Measurements from ENCODE around the gene FGD6. TPM values are rescaled to one million over a fixed set of nuclear protein-coding genes. Genes with fewer than 3 reads are reported as not detected.
"Not testable (repeated sequence)": the region's sequence is repeated elsewhere in the genome, so short reads cannot be mapped to it uniquely, and the experiment has no call there.

FGD6 gene
- total RNA-seq, result 33.9 and 58.3 TPM in 2 replicates

DNA sequence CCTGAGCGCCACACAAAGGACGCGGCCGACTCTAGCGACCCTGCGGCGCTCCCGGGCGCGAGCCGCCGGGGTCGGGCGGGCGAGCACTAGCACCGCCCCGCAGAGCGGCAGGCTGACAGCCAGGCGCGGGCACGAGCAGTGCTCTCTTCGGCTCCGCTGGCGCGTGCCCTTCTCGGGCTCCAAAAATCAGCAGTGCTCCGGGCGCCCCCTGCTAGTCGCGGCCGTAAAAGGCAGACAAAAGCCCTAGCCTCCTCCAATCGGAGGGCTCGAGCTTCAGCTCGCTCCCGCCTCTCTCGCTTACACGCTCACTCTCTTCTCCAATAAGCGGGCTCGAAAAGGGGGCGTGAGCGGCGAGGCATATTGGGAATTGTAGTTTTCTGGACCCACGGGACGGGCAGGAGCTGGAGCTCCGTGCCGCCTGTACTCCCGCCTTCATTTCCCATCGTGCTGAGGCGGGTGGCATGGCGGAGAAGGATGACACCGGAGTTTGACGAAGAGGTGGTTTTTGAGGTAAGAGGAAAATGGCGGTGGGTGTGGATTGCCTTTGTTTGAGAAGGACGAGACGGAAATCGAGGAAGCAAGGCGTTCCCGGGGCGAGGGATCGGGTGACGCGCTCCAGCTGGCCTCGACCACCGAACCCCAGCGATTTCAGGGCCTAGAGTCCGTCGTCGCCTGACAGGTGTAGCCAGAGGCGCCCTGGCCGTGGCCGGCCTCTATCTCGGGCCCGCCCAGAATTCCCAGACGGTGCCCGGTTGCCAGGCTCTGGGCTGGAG lies at the start of gene FGD6, which contains the start of gene VEZT:
Gene FGD6 (minus strand): TSS at position 91 of the 773 bp plus-strand sequence. CDS start 227 bp downstream, outside the sequence.
Gene VEZT (plus strand): TSS at position 431 of the 773 bp plus-strand sequence. CDS start 44 bp downstream, at position 475.
- DNase-seq (ENCODE audit: low read depth), result peak; percentile 96

- DNase-seq (ENCODE audit: low read depth), result no peak
Observed at GRCh38 chr12:95266254-95266653, 49.0 kb upstream of the FGD6 start.

- no peak for DNase-seq (ENCODE audit: low read depth)
Observed at GRCh38 chr12:95265765-95266164, 48.5 kb upstream of the FGD6 start.

DNA sequence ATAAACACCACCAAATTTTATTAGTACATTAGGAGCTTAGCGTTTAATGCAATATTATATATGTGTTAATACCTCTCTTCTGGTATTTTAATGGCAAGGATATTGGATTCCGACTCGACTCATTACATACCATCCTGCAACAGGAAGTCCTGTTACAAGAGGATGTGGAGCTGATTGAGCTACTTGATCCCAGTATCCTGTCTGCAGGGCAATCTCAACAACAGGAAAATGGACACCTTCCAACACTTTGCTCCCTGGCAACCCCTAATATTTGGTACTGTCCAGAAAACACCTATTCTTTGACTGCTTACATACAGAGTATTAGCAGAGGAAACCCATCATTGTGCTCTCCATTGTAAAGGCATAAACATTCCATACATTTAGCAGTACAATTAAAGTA lies 45.5 kb upstream of the FGD6 start:
- no peak for DNase-seq (ENCODE audit: low read depth)

- no peak for DNase-seq (ENCODE audit: low read depth)
Observed at GRCh38 chr12:95261109-95261508, 43.8 kb upstream of the FGD6 start.

DNA sequence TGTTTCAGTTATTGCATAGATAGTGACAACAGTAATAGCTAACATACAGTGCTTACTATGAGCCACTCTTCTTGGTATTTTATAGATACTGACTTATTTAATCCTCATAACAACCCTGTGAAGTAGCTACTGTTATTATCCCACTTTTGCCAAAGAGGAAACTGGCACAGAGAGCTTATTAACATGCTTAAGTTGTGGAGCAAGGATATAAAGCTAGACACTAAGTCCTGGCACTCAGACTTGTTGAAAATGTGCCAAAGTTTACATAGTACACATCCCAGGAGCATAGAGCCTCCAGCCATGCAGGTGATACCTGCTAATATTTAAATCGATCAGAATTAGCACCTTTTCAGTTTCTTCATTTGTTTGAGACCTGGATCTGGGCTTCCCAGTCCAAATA lies 42.1 kb upstream of the FGD6 start:
- DNase-seq (ENCODE audit: low read depth), result peak; percentile 6

DNA sequence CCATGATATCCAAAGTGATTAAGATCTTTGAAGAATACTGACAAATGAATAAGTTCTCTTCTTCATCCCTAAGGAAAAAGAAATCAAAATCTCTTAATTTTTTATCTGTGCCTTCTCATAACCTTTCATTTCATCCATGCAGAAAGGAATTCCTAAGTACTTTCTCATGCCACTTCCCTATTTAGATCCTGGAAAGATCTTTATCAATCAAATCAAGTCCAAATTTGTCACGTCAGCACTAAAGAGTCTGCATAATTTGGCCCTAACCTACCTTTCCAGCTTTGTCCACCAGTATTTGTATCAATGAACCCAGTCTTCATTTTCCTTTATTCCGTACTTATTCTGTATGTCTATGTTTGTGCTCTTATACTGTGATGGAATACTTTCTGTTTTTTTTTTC lies 41.5 kb upstream of the FGD6 start:
- DNase-seq (ENCODE audit: low read depth), result no peak

DNA sequence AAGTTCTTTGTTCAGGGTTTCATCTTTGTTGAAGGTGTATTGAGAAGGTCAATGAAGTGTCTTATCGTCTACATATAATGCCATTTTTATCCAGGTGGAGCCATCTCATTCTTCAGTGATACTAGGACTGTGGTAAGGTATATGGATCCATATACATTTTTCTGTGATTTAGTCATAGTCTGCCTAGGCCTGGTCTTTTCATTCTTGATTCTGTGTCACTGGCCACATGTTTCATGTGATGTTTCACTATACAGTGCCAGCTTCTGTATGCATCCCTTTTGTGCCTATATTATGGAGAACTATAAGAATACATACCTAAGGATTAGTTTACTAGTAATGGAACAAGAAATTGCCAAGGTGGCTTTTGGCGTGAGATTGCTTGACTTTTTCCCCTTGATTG lies 40.9 kb upstream of the FGD6 start:
- no peak for DNase-seq (ENCODE audit: low read depth)

DNA sequence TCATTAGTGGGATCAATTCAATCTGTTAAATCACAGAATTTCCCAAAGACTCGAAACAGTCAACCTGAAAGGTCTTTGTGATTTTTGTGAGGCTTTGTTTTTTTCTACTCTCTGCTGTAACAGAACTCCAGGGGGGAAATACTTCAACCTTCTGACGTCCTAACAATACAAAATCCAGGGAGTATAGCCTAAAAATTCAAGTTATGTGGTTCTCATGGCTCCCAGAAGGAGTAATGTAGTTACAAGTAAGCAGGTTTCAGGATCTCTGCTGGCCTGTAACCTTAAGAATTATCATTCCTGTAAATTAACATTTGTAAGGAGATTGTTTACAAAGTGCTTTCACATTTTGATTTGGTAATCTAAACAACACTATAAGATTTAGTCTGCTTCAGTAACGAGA lies 40.3 kb upstream of the FGD6 start:
- DNase-seq (ENCODE audit: low read depth), result no peak

- no peak for DNase-seq (ENCODE audit: low read depth)
Observed at GRCh38 chr12:95253386-95253785, 36.1 kb upstream of the FGD6 start.

- DNase-seq (ENCODE audit: low read depth), result no peak
Observed at GRCh38 chr12:95248604-95249360, 31.5 kb upstream of the FGD6 start.

GRCh38 chr12:95248095-95248494 lies 30.8 kb upstream of the FGD6 start:
- no peak for DNase-seq (ENCODE audit: low read depth)

DNA sequence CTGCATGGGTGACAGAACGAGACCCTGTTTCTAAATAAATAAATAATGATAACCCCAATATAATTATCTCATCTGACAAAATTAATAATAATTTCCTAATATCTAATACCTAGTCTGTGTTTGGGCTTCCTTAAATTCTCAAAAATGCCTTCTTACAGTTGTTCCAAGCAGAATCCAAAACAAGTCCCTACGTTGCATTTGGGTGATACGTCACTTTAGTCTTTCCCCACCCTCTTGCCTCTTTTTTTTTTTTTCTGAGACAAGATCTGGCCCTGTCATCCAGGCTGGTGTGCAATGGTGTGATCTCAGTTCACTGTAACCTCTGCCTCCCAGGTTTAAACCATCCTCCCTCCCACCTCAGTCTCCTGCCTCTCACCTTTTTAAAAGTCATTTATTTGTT lies 27.1 kb upstream of the FGD6 start:
- no peak for DNase-seq (ENCODE audit: low read depth)

- no peak for DNase-seq (ENCODE audit: low read depth)
Observed at GRCh38 chr12:95243497-95244183, 26.4 kb upstream of the FGD6 start.

DNA sequence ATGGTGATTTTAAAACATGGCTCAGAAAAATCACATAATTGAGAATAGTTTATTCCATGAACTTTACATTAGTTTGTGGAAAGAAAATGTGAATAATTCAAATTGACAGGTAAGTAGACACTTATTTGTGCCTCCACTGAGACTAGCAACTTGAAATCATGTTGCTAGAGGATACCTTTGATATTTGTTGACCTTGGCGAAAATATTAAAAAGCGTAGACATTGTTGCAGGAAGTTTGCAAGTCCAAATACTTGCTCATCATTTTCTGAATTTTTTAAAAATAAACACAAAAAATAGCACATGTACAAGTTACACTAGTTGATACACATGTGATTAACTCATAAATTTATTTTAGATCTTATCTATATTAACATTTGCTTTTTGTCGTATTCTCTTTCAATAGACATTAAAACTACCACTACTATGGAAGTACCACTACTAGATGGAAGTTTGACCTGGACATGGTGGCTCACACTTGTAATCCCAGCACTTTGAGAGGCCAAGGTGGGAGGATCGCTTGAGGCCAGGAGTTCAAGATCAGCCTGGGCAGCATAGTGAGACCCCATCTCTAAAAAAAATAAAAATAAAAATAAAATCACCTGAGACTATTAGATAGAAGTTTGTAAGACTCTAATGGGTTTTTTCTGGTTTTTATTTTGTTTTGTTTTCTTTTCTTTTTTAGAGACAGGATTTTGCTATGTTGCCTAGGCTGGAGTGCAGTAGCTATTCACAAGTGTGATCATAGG lies 24.7 kb upstream of the FGD6 start:
- DNase-seq (ENCODE audit: low read depth), result no peak

GRCh38 chr12:95241138-95241537 lies 23.9 kb upstream of the FGD6 start:
- DNase-seq (ENCODE audit: low read depth), result not testable (repeated sequence)

GRCh38 chr12:95240556-95240955 lies 23.3 kb upstream of the FGD6 start:
- DNase-seq (ENCODE audit: low read depth), result no peak

- not testable (repeated sequence) for DNase-seq (ENCODE audit: low read depth)
Observed at GRCh38 chr12:95239835-95240234, 22.6 kb upstream of the FGD6 start.

DNA sequence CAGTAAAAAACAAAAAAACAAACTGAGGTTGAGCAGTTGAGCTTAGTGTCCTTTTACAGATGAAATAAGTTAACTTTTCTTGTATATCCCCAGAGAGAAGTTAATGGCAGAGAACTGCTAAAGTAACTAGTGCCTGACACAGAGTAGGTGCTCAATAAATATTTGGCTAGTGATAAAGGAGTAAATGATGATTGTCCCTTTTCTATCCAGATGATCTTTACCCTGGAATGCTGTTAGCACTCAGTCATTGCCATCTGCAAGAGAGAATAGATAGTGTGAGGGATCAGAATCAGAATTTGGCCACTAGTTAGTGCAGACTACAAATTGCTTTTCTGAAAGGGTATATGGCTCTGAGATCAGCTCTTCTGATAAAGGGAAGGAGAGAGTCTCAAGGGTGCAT lies 21.9 kb upstream of the FGD6 start:
- no peak for DNase-seq (ENCODE audit: low read depth)

DNA sequence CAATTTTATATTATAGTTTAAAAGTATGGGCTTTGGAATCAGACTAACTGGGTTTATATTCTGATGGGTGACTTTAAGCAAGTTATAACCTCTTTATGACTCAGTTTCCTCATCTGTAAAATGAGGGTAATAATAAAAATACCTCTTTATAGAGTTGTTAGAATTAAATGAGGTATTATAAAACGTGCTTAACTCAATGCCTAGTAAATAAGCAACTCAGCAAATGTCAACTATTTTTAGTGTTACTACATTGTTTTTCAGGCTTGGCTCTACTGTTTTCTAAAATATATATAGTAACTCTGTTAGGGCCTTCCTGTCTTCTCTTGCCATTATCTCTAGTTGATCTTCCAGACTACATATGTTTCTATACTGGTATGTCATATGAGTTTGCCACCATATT lies 20.9 kb upstream of the FGD6 start:
- DNase-seq (ENCODE audit: low read depth), result no peak

GRCh38 chr12:95237315-95237714 lies 20.0 kb upstream of the FGD6 start:
- DNase-seq (ENCODE audit: low read depth), result peak; percentile 43

GRCh38 chr12:95235621-95236020 lies 18.4 kb upstream of the FGD6 start:
- not testable (repeated sequence) for DNase-seq (ENCODE audit: low read depth)
